PC-3 (cell line): Measurements from ENCODE around the gene TMEM270. TPM values are rescaled to one million over a fixed set of nuclear protein-coding genes. Genes with fewer than 3 reads are reported as not detected.

Experiments used
- ATAC-seq: fragments of 200-7000 bp; cut with Tn5 transposase; 2 replicates; pipeline ENCODE4 v1.9.1; 2020; ENCODE audit warnings: mild to moderate bottlenecking, moderate library complexity
- BruUV-seq: library from RNA; stranded (reverse); fragments of 400-500 nt; replicated peaks from 2 replicates; lab custom pipeline; 2021; lab: Mats Ljungman, UMichigan
- CTCF ChIA-PET: fragments of 300-600 bp; sonication (Branson Sonifier 250); formaldehyde crosslinking; loops from one replicate; lab custom pipeline; 2022; ENCODE audit warnings: antibody characterized with exemption; lab: Charles Lee
- POLR2A ChIA-PET: fragments of 300-600 bp; sonication (Branson Sonifier 250); formaldehyde crosslinking; loops from one replicate; lab custom pipeline; 2022; ENCODE audit warnings: antibody characterized with exemption; ENCODE audit not compliant: unreplicated experiment; lab: Charles Lee
- DNase-seq: peaks from one replicate; pipeline ENCODE4 v3.0.0-alpha.2; 2015
- H2AFZ ChIP-seq: fragments of 300-600 bp; sonication (generic); 2 replicates; pipeline ENCODE4 v1.6.0; 2016; ENCODE audit warnings: antibody characterized with exemption, low read length
- H3F3A ChIP-seq: fragments of 300-600 bp; sonication (generic); one replicate; pipeline ENCODE4 v1.6.0; 2017; ENCODE audit warnings: antibody characterized with exemption, low read length, control low read depth, mild to moderate bottlenecking; ENCODE audit not compliant: unreplicated experiment
- H3K27ac ChIP-seq: fragments of 300-600 bp; sonication (generic); 2 replicates; pipeline ENCODE4 v1.5.1; 2016; ENCODE audit warnings: mild to moderate bottlenecking, low read length
- H3K27me3 ChIP-seq: fragments of 300-600 bp; sonication (generic); 2 replicates; pipeline ENCODE4 v1.6.1; 2016; ENCODE audit warnings: low read length, mixed read lengths
- H3K36me3 ChIP-seq: fragments of 300-600 bp; sonication (generic); 2 replicates; pipeline ENCODE4 v1.6.1; 2016; ENCODE audit warnings: low read depth, mixed run types, low read length, mixed read lengths
- H3K4me1 ChIP-seq: fragments of 300-600 bp; sonication (generic); 2 replicates; pipeline ENCODE4 v1.5.1; 2016; ENCODE audit warnings: low read length; ENCODE audit not compliant: insufficient read depth
- H3K4me2 ChIP-seq: fragments of 300-600 bp; sonication (generic); 2 replicates; pipeline ENCODE4 v1.6.0; 2016; ENCODE audit warnings: low read length
- H3K4me3 ChIP-seq: fragments of 300-600 bp; sonication (generic); 2 replicates; pipeline ENCODE4 v1.5.1; 2016; ENCODE audit warnings: mild to moderate bottlenecking, low read length, mixed read lengths
- H3K79me2 ChIP-seq: fragments of 300-600 bp; sonication (generic); 2 replicates; pipeline ENCODE4 v1.6.1; 2017; ENCODE audit warnings: low read length, mixed read lengths
- H3K9ac ChIP-seq: fragments of 300-600 bp; sonication (generic); 2 replicates; pipeline ENCODE4 v1.6.0; 2016; ENCODE audit warnings: mild to moderate bottlenecking, low read length
- H3K9me2 ChIP-seq: fragments of 300-600 bp; sonication (generic); replicated peaks from 2 replicates; pipeline ENCODE4 v1.6.1; 2016; ENCODE audit warnings: mixed run types, low read length, mixed read lengths
- H3K9me3 ChIP-seq: fragments of 300-600 bp; sonication (generic); 2 replicates; pipeline ENCODE4 v1.6.1; 2016; ENCODE audit warnings: low read length, mixed read lengths
- H4K20me1 ChIP-seq: fragments of 300-600 bp; sonication (generic); 2 replicates; pipeline ENCODE4 v1.6.1; 2016; ENCODE audit warnings: low read length, mixed read lengths
- EZH2 ChIP-seq: fragments of 300-600 bp; sonication (generic); IDR thresholded peaks from one replicate; pipeline ENCODE4 v1.6.1; 2017; ENCODE audit warnings: antibody characterized with exemption, mild to moderate bottlenecking, low read length; ENCODE audit not compliant: unreplicated experiment
- EZH2phosphoT487 ChIP-seq: fragments of 300-600 bp; sonication (generic); IDR thresholded peaks from 2 replicates; pipeline ENCODE4 v1.6.1; 2018; ENCODE audit warnings: mild to moderate bottlenecking, antibody characterized with exemption, low read length, borderline replicate concordance
- intact Hi-C: fragments of 100-400 bp; cut with micrococcal nuclease; formaldehyde crosslinking; loops from 2 replicates; pipeline ENCODE4 v1.9.0; 2023
- total RNA-seq: library from RNA; depleted of rRNA; stranded (reverse); fragments of >200 nt; gene quantifications from 2 replicates; pipeline ENCODE4 v1.2.3, GENCODE V29; 2014
- TF ChIP-seq, protein P1 (sequence below): fragments of 300-600 bp; sonication (generic); conservative IDR thresholded peaks from 2 replicates; pipeline ENCODE4 v1.5.1; 2017; ENCODE audit warnings: antibody characterized with exemption, low read depth, mild to moderate bottlenecking, low read length

The TMEM270 gene
- total RNA-seq, 1 experiment from 2014 or later, result not detected

DNA sequence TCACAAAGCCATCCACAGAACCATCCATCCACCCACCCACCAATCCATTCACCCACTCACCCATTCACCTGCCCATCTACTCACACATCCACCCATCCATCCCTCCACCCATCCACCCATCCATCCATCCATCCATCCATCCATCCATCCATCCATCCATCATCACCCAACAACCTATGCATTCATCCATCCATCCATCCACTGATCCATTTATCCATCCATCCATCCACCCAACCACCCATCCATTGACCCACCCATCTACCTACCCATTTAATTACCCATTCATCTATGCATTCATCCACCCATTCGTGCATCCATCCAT lies 5.4 kb downstream of the TMEM270 start:
- ChIA-PET CTCF (interaction anchor here (0.6 to 1.0 kb wide), 4 partner anchors 87 to 266 kb away, joined by 3 to 7 read pairs (median 4); no protein-coding TSS in a partner anchor), POLR2A (no interaction called here)
- H3F3A ChIP-seq, result no peaks in the 10 kb centered on the region
- H3K79me2 ChIP-seq, result no peaks in the 10 kb centered on the region
- H4K20me1 ChIP-seq, result no peaks in the 10 kb centered on the region
- H3K27ac ChIP-seq, result no peak overlapping the region
- BruUV-seq, result no TSS peak
- no peaks in the 10 kb centered on the region for H3K36me3 ChIP-seq
- no peaks in the 10 kb centered on the region for H3K9me3 ChIP-seq
- no peaks in the 10 kb centered on the region for H3K27me3 ChIP-seq
- no peaks in the 10 kb centered on the region for H3K9me2 ChIP-seq
- no peak overlapping the region for H3K4me2 ChIP-seq
- DNase-seq, result no peak
- no peaks in the 10 kb centered on the region for H3K4me1 ChIP-seq
- H2AFZ ChIP-seq, result no peak overlapping the region
- no peak overlapping the region for H3K4me3 ChIP-seq
- H3K9ac ChIP-seq, result no peak overlapping the region
- no peak for ATAC-seq
- intact Hi-C loops, result loop anchor here (1.0 to 5.0 kb wide), 2 partner anchors 160 to 336 kb away; no protein-coding TSS in a partner anchor
- TF ChIP-seq EZH2, result no peak
- TF ChIP-seq, protein P1, sequence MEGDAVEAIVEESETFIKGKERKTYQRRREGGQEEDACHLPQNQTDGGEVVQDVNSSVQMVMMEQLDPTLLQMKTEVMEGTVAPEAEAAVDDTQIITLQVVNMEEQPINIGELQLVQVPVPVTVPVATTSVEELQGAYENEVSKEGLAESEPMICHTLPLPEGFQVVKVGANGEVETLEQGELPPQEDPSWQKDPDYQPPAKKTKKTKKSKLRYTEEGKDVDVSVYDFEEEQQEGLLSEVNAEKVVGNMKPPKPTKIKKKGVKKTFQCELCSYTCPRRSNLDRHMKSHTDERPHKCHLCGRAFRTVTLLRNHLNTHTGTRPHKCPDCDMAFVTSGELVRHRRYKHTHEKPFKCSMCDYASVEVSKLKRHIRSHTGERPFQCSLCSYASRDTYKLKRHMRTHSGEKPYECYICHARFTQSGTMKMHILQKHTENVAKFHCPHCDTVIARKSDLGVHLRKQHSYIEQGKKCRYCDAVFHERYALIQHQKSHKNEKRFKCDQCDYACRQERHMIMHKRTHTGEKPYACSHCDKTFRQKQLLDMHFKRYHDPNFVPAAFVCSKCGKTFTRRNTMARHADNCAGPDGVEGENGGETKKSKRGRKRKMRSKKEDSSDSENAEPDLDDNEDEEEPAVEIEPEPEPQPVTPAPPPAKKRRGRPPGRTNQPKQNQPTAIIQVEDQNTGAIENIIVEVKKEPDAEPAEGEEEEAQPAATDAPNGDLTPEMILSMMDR, result no peak

DNA sequence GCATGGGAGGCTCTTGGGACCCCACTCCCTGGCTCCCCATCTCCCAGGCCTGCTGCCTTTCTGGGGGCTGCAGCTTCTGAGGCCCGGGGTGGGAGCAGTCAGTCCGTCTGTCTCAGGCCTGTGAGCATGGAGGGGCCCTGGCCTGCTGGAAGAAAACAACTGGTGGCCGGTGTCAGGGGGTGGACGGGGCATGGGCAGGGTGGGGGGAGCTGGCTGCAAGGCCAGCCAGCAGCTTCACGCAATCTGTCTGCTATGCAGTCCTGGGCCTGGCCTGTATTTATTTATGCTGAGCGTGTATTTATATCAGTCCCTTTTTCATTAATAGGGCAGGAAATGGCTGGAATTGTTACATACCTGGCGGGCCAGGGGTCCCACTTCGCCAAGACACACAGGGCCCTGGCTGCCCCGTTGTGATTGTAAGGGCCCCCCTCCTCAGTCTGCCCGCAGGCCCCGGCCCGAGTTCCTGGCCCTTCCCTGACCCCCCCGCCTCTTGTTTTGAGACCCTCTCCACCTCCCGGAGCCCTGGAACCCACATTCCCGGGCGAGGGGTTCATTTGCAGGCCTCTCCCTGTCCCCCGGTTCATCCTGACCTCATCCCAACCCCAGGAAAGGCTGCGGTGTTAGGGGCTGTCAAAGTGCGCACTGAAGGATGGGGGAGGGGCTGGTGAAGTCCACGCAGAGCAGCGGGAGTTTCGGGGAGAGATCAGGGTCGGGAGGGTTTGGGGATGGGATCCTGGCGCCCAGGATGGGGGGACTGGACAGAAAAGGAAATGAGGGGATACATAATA lies 8.2 kb downstream of the TMEM270 start:
- ChIA-PET CTCF (interaction anchor here (0.6 to 1.0 kb wide), 2 partner anchors 110 to 158 kb away, joined by 3 read pairs; no protein-coding TSS in a partner anchor), POLR2A (no interaction called here)
- H3F3A ChIP-seq, result no peaks in the 10 kb centered on the region
- H3K27ac ChIP-seq, result no peak overlapping the region
- no peaks in the 10 kb centered on the region for H4K20me1 ChIP-seq
- H3K4me3 ChIP-seq, result no peak overlapping the region
- H3K4me1 ChIP-seq, result no peaks in the 10 kb centered on the region
- no peak for DNase-seq
- no peak overlapping the region for H3K4me2 ChIP-seq
- ATAC-seq, result no peak
- no peak for TF ChIP-seq EZH2phosphoT487
- TF ChIP-seq, protein P1, result no peak
- TF ChIP-seq EZH2, result no peak
- H3K9ac ChIP-seq, result no peak overlapping the region
- no peaks in the 10 kb centered on the region for H3K27me3 ChIP-seq
- H3K9me3 ChIP-seq, result no peaks in the 10 kb centered on the region
- H3K79me2 ChIP-seq, result no peaks in the 10 kb centered on the region
- intact Hi-C loops, result loop anchor here (5.0 kb wide), 1 partner anchor 333 kb away; no protein-coding TSS in a partner anchor
- H3K36me3 ChIP-seq, result no peaks in the 10 kb centered on the region
- BruUV-seq, result no TSS peak
- H3K9me2 ChIP-seq, result no peaks in the 10 kb centered on the region
- H2AFZ ChIP-seq, result no peak overlapping the region

DNA sequence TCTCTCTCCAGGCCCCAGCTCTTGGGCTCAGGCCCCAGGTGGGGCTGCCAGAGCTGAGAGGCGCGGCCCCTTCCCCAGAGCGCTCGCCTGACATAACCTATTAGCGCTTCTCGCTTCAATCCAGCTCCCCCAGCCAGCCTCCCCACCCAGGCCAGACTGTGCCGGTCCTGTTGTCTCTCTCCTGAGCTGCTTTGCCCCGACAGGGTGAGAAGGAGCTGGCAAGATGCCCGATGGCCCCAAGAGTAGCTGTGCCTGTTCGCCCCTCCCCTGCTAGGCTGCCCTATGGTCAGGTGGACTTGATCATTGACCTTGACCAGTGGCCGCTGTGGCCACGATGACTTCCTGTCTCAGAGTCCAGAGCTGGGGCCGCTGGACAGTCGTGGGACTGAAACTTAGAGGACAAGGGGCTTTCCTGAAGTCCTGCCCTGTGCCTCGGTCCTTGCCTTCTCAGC lies 9.1 kb downstream of the TMEM270 start:
- Histone ChIP-seq H3F3A (no peaks in the 10 kb centered on the region), H3K36me3 (no peaks in the 10 kb centered on the region), H3K9ac (no peak overlapping the region), H3K9me3 (no peaks in the 10 kb centered on the region), H3K79me2 (no peaks in the 10 kb centered on the region), H2AFZ (no peak overlapping the region), H3K4me2 (no peak overlapping the region), H3K27ac (no peak overlapping the region), H3K27me3 (no peaks in the 10 kb centered on the region), H3K4me1 (no peaks in the 10 kb centered on the region), H3K4me3 (no peak overlapping the region), H4K20me1 (no peaks in the 10 kb centered on the region), H3K9me2 (no peaks in the 10 kb centered on the region)
- no peak for DNase-seq
- intact Hi-C loops, result no loop called here
- TF ChIP-seq EZH2, result no peak
- ATAC-seq, result no peak
- ChIA-PET CTCF (no interaction called here), POLR2A (no interaction called here)
- no TSS peak for BruUV-seq
